Hepatic stellate cell (primary cell): ENCODE data around the gene LARP4B.

ENCODE experiments used
- DNase-seq: peaks from one replicate; pipeline ENCODE4 v3.0.0; 2011; ENCODE audit warnings: low spot score

Gene LARP4B

DNA sequence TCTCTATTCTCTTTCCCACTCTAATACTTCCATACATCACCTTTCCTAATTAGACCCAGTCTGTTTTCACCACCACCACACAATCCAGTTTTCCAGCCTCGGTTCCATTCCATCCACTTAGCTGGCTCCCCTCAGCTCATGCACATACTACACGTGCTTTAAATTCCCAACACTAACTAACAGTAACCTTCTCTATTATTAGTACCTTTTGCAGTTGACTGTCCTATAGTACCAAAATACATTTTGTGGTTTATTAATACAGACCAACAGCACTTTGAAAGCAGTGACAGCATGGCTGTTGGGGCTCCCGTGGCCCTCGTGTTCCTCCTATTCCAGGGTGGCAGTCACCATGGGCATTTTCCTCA is 64.9 kb downstream of the LARP4B start:
- DNase-seq: no peak

DNA sequence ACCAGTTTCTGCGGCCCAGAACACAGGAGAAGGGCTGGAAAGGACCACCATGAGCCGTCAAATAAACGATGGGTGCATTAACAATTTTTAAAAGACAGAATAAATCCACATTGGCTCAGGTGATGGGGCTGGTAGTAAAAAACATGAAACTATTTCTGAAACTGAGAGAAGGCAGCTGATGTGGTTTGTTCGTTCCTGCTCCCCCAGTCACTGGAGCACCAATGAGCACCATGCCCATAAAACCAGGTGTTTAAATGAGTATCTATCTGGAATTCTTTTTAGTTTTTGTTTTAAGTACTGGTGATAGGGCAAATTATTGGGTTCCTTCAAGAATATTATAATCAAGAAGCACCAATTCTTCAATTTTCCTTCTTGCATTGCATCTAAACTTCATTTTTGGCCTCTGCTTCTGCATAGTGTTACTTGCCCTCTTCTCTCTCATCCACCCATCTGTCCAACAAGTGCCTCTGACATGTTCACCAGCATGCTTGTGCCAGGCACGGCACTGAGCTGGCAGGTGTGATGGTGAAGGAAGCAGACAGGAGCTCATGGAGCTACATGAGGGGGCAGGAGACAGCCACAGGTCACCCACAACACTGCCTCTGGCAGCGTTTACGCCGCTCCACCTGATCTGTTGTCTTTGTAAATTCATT is 65.5 kb downstream of the LARP4B start:
- no peak for DNase-seq

DNA sequence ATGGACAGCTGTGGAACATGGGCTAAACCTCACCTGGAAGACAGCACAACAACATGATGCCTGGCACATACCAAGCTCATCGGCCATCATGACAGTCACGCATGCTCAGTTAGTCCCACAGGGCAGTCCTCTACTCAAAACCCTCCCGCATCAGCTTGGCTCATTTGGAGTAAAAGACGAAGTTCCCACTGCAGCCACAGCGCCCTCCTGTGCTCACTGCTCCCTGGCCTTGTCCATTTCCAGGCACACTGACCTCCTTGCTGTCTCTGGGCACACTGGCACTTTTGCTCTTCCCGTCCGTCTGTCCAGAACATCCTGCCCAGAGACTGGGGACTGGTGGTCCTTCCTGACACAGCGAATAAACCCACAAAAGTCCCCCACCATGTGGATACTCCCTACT is 66.2 kb downstream of the LARP4B start:
- DNase-seq: no peak

DNA sequence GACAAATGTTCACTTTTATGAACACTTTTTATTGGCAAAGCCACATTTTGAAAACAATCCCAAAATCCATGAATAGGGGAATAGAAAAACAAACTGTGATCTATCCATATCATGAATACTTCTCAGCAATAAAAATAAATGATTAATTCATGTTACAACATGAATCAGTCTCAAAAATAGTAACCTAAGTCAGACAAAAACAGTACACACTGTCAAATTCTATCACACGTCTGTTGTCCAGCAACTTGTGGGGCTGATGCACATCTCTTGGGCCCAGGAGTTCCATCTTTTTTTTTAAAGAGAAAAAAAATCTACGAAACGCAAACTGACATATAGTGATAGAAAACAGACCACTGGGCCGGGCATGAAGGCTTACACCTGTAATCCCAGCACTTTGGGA is 71.0 kb downstream of the LARP4B start:
- peak; percentile 11 for DNase-seq

DNA sequence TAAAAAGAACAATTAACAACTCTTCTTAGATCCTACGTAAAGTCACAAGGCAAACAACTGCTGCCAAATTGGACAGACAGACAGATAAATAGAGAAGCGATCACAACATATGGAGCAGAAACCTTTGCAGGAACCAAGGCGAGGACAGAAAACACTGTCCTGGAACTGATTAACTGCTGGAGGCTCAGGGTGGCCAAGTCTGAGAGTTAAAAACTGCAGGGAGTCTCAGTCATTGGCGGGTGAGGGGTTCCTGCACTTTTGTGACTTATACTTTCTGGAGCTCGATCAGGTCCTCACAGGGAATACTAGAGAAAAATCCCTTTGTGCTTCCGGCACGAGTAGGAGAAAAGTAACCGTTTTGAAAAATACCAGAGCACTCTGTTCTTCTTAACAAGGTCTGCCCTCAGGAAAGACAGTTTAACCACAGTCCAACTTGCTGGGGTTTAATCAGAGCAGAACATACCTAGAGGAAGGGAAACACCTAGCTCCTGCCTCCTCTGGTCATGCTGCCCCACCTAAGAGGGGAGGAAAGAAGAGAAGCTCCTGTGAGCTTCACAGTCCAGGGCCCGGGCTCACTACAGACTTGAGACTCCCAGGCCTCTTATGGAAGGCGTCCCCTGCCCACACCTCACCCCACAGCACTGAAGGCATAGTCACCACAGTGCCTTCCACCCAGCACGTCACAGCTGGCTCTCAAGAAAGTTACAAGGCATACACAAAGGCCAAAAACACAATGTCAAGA is 74.9 kb downstream of the LARP4B start:
- no peak for DNase-seq

DNA sequence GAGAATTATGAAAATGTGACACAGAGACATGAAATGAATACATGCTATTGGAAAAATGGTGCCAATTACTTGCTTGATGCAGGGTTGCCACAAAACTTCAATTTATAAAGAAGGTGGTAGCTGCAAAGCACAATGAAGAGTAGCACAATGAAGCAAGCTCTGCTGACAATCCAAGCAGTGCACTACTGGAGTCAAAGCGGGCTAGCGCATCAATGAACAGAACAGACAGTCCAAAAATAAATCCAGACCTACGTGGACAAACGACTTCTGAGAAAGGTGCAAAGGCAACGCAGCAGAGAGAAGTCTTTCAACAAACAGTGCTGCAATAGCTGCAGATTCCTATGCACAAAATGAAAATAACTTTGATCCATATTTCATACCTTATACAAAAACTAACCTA is 75.8 kb downstream of the LARP4B start:
- DNase-seq: no peak

DNA sequence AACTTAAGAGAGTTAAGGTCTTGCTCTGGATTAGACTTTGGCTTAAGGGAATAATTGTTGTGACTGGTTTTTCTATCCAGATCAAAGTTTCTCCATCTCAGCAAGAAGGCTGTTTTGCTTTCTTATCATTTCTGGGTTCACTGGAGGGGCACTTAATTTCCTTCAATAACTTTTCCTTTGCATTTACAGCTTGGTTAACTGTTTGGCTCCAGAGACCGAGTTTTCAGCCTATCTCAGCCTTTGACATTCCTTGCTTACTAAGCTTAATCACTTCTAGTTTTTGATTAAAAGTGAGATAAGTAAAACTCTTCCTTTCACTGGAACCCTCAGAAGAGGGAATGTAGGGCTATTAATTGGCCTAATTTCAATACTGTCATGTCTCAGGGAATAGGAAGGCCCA is 76.4 kb downstream of the LARP4B start:
- no peak for DNase-seq

DNA sequence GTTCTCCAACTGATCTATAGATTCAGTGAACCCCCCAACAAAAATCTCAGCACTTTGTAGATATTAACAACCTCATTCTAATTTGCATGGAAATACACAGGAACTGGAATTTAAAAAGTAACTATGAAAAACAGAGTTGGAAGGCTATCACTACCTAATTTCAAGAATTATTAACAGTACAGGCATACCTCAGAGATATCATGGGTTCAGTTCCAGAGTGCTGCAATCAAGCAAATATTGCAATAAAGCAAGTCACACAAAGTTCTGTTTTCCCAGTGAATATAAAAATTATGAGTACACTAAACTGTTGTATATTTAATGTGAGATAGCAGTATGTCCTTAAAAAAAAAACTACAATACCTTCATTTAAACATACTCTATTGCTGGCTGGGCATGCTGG is 78.5 kb downstream of the LARP4B start:
- DNase-seq: no peak

DNA sequence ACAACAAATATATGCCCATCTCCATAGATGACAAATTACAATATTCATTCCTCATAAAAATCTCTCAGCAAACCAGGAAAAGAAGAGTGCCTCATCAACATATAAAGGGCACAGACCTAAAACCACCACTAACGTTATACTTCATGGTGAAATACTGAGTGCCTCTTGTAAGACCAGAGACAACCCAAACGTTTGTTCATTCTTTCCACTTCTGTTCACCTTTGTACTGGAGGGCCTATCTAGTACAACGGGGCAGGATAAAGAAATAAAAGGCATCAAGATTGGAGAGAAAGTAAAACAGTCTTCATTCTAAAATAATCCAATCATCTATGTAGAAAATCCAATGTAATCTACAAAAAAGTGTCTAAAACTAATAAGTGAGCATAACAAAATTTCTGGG is 79.1 kb downstream of the LARP4B start:
- no peak for DNase-seq

DNA sequence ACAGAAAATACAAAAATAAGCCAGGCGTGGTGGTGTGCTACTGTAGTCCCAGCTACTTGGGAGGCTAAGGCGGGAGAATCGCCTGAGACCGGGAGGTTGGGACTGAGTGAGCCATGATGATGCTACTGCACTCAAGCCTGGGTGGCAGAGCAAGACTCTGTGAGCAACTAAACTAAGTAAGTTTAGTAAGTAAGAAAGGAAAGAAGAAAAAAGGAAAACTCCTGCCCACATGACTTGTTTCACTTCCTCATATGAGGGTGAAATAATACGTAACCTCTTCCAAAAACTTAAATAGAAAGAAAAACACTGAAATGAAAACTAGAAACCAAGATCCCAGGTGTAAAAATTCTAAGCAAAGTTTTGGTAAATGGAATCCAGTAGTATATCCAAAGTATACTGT is 79.6 kb downstream of the LARP4B start:
- no peak for DNase-seq

DNA sequence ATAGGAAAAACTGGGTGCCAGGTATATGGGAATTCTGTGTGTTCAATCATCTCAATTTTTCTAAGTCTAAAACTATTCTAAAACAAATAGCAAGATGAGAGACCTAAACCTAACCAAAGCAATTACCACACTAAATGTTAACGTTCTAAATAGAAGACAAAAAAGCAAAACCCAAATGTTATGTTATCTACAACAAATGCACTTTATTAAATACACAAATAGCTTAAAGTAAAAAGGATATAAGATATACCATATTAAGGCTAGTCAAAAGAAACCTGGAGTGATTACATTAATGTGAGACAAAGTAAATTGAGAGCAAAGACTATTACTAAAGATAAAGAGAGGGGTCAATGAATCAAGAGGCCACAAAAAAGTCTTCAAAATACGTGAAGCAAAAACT is 81.4 kb downstream of the LARP4B start:
- DNase-seq: no peak

DNA sequence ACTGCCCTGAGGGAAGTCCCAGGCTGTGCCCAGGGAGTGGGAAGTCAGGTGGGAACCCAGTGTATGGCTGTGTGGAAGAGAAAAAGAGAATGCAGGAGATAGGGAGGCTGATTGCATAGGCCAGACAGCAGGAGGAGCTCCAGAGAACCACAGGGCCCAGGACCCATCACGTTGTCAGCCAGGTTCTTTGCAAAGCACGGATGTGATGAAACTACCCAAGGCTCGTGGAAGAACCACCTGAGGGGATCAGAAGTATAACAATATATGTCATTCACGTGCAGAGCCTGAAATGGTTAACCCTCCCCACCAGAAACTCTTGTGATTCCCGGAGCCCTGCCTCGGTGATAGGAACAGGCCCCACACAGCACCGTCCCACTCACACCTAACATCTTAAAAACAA is 83.6 kb downstream of the LARP4B start:
- DNase-seq: no peak

DNA sequence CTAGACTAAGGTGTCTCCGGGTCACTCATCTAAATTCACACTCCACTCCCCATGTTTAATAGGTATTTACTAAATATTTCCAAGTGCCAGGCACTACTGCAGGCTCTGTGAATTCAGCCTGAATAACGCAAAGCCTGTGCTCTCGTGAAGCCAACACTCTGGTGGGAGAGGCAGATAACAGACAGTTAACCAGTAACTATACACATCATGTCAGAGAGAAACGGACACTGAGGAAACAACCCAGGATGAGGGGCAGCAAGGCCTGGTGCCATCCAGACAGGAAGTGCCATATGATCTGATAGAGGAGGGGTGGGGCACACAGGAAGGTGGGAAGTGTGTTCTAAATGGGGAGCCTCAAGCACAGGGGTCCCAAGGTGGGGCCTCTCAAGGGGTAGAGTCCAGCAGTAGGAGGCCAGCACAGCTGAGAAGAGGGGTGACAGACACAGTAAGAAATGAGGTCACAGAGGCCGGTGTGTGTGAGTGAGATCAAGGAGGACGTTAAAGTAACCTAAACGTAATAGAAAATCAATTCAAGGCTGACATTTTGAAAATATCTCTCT is 85.3 kb downstream of the LARP4B start:
- no peak for DNase-seq

DNA sequence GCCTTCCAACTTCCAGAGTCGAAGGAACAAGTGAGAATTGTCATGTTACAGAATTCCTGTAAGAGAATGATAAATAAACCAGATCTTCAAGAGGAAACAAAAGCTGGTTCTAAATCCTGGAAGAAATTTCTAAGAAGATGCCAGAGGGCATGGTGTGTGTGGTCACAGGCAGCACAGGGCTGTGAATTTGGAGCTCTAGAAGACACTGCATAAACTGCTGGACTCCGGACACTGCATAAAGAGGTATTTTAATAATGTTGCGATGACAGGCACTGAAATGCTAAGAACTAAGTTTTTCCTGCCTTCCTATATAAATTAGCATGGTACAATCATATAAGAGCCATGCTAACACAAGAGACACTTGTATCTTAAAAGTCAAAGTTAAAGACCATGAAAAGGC is 86.0 kb downstream of the LARP4B start:
- no peak for DNase-seq

DNA sequence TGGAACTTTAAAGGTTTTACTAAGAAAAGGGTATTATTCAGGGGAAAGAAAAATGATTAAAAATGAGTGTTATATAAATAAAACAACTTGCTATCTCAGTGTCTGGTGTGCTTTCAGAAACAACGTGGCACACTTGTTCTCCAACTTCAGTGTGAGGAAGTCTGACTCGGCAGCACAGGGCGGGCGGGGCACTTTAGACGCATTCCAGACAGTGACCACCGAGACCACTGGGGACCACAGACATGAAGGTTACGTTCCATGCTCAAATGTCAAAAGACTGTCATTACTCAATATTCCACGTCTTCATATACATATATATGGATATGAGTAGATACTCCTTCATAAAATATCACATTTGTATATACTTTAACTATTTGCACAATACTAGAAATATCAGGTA is 87.0 kb downstream of the LARP4B start:
- peak; percentile 20 for DNase-seq

DNA sequence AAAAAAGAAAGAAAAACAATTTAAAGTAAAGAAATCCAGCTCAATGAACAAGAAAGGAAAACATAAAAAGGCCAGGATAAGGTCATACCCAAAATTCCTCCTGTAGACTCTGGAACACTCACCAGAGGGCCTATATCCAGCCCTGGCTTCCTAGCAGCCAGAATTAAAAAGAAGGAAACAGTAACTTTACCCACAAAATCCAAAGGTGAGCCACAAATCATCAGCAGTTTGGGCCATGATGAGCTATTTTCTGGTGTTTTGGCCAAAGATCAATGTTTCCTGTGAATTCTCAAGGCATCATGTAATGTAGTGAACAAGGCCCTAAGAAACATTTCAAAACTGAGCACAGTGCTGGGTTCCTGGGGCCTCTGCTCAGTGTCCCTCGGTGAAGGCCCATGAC is 87.8 kb downstream of the LARP4B start:
- peak; percentile 31 for DNase-seq

DNA sequence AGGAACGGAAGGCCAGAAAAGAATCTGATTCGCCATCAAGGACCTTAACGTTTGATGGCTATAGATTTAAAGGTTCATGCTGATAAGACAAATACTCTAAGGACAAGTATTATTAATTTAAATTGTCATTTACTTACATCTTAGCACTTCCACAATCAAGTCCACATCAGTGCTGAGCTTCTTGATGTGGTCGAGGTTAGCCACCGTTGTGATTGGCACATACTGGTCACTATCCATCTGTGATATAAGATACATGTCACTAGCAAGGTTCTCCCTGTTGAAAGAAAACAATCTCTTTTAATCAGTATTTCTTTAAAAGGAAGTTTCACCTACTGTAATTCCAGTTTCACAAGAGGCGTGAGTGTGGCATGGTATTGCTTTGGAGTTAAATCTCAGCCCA is 88.7 kb downstream of the LARP4B start:
- DNase-seq: no peak

DNA sequence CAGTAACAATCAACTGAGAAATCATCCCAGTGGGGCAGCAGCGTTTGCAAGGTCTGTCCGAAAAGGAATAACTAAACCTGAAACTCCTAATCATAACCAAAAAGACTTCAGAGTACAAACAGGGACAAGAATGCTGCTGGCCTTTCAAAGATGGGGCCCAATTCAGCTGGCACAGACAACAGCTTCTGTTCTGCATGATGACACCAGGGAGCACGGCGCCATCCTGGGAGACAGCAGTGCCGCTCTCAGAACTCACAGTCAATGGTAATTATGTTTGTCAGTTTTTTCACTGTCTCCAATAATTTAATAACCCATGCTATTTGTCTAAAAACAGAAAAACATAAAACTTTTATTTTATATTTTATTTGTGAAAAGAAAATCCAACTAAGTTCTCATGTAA is 90.0 kb downstream of the LARP4B start:
- no peak for DNase-seq

DNA sequence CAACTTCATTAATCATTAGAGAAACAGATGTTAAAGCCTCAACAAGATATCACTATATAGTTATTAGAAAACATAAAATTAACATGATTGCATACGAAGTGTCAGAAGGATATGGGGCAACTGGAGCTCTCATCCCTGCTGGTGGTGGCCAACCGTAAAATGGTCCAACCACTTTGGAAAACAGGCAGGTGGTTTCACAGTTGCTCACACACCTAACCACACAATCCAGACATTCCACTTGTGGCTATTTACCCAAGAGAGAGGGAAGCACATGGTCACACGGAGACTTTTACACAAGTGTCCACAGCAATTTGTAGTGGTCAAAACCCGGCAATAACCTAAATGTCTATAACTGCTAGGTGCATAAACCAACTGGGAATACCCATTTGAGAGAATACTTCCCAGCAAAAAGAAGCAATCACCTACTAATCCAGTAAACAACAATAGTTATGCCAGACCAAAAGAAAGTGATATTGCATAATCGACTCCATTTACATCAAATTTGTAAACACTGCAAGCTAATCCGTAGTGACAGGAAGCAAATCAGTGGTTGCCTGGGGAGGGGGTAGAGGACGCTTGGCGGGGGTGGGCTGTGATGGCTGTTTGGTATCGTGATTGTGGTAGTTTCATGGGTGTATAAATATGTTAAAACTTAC is 91.8 kb downstream of the LARP4B start:
- no peak for DNase-seq

DNA sequence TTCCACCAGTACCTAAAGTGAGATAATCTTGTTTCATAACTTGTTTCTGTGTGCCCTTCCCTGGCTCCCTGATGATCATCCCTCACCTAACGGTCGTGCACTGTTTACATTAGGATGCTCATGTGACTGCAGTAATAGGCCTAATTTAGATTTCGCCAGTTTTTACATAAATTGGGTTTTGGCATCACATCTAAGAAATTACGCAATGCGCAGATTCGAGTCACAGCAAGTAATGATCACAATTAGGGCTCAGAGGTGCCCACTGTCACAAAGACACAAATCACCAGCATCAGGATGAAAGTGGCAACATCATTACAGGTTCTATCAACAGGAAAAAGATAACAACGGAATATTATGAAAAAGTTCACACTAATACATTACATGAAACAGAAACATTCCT is 94.7 kb downstream of the LARP4B start:
- no peak for DNase-seq

DNA sequence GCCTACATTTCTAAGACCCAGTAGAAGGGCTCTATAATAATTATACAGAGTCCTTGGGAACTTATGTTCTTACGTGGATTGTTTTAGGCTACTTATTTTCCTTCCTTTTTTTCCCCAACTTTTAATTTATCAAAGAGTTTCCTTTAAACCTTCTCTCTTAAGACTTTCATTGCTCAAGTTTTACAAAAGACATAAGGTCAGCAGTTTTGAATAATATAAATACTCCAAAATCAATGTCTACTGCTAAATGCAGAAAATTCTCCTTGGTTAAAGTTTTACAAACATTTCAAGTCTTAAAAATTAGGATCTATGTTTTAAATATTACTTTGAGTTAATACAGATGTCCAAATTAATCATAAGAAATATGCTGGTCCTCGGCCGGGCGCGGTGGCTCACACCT is 97.0 kb downstream of the LARP4B start:
- no peak for DNase-seq

DNA sequence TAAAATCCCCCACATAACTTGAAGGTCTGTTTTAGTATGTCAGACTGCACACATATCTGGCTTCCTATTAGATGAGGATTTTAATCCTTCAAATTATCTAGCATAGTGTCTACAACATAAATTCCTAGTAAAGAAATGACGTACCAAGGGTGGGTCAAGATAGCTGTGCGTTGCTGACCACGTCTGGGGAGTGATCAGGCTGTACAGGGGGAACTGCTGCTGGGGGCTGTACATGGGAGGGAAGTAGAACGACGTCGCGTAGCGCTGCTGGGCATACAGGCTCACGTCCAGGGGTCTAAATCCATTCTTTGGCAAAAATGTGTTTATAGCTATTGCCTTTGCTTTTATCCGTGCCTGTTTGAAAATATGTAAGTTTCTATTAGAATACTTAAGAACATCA is 102.3 kb downstream of the LARP4B start:
- no peak for DNase-seq

DNA sequence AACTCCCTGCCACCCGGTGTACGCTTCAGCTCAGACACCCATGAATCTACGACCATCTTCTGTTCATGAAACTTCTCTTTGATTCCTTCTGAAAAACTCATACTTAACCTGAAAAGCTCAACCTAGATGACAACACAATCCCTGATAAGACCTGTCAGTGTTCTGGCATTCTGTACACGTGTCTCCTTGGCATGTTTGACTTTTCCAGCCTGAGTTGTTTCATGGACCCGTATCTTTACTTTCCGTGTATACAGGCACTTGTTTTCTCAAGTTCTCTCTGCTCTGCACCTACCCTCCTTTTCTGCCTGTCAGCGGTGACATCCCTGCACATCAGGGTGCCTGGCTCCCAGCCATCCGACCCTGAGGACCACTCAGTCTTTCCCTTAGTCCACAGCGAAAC is 103.3 kb downstream of the LARP4B start:
- no peak for DNase-seq
